ENCODE data around the gene ABLIM3.

Gene ABLIM3

GRCh38 chr5:149130121-149130914 is 11.0 kb upstream of the ABLIM3 start:
- DNase-seq (ENCODE audit: insufficient read length, low spot score) (no peak), FAIRE-seq (no peak)
- no peak for TF ChIP-seq PAX5 (IDR thresholded peaks at IDR 0.05; ENCODE audit: insufficient read depth, low read length, severe bottlenecking)
- no peak for TF ChIP-seq POLR2A (IDR thresholded peaks at IDR 0.05; ENCODE audit: low read depth, low read length)
- no peak for TF ChIP-seq POLR2AphosphoS5 (IDR thresholded peaks at IDR 0.05; ENCODE audit: low read depth, low read length)
- no peak for TF ChIP-seq TAF1 (IDR thresholded peaks at IDR 0.05; ENCODE audit: low read depth, low read length)
- TF ChIP-seq SPI1 (IDR thresholded peaks at IDR 0.05; ENCODE audit: low read depth, low read length) = no peak
- no peak for TF ChIP-seq POU2F2 (IDR thresholded peaks at IDR 0.05; ENCODE audit: low read depth, low read length)

GRCh38 chr5:149132474-149132873 is 8.8 kb upstream of the ABLIM3 start:
- TF ChIP-seq TAF1 (IDR thresholded peaks at IDR 0.05; ENCODE audit: low read depth, low read length) (no peak), POLR2A (IDR thresholded peaks at IDR 0.05; ENCODE audit: low read depth, low read length) (no peak), POU2F2 (IDR thresholded peaks at IDR 0.05; ENCODE audit: low read depth, low read length) (no peak), POLR2AphosphoS5 (IDR thresholded peaks at IDR 0.05; ENCODE audit: low read depth, low read length) (no peak), SPI1 (IDR thresholded peaks at IDR 0.05; ENCODE audit: low read depth, low read length) (no peak), PAX5 (IDR thresholded peaks at IDR 0.05; ENCODE audit: insufficient read depth, low read length, severe bottlenecking) (no peak)
- FAIRE-seq (no peak), DNase-seq (ENCODE audit: insufficient read length, low spot score) (no peak)

- no peak for DNase-seq (ENCODE audit: insufficient read length, low spot score)
- TF ChIP-seq SPI1 (IDR thresholded peaks at IDR 0.05; ENCODE audit: low read depth, low read length) (no peak), POU2F2 (IDR thresholded peaks at IDR 0.05; ENCODE audit: low read depth, low read length) (no peak), POLR2AphosphoS5 (IDR thresholded peaks at IDR 0.05; ENCODE audit: low read depth, low read length) (no peak), TAF1 (IDR thresholded peaks at IDR 0.05; ENCODE audit: low read depth, low read length) (no peak), POLR2A (IDR thresholded peaks at IDR 0.05; ENCODE audit: low read depth, low read length) (no peak), PAX5 (IDR thresholded peaks at IDR 0.05; ENCODE audit: insufficient read depth, low read length, severe bottlenecking) (no peak)
- no peak for FAIRE-seq
Measured at GRCh38 chr5:149133795-149134777, 7.2 kb upstream of the ABLIM3 start.

- TF ChIP-seq POLR2A (IDR thresholded peaks at IDR 0.05; ENCODE audit: low read depth, low read length) = no peak
- TF ChIP-seq TAF1 (IDR thresholded peaks at IDR 0.05; ENCODE audit: low read depth, low read length) = no peak
- no peak for TF ChIP-seq POLR2AphosphoS5 (IDR thresholded peaks at IDR 0.05; ENCODE audit: low read depth, low read length)
- no peak for TF ChIP-seq POU2F2 (IDR thresholded peaks at IDR 0.05; ENCODE audit: low read depth, low read length)
- TF ChIP-seq PAX5 (IDR thresholded peaks at IDR 0.05; ENCODE audit: insufficient read depth, low read length, severe bottlenecking) = no peak
- no peak for TF ChIP-seq SPI1 (IDR thresholded peaks at IDR 0.05; ENCODE audit: low read depth, low read length)
- no peak for FAIRE-seq
- no peak for DNase-seq (ENCODE audit: insufficient read length, low spot score)
Measured at GRCh38 chr5:149134778-149135500, 6.4 kb upstream of the ABLIM3 start.

GRCh38 chr5:149135536-149136201 is 5.6 kb upstream of the ABLIM3 start:
- no peak for TF ChIP-seq POLR2A (IDR thresholded peaks at IDR 0.05; ENCODE audit: low read depth, low read length)
- no peak for TF ChIP-seq TAF1 (IDR thresholded peaks at IDR 0.05; ENCODE audit: low read depth, low read length)
- TF ChIP-seq POLR2AphosphoS5 (IDR thresholded peaks at IDR 0.05; ENCODE audit: low read depth, low read length) = no peak
- no peak for TF ChIP-seq POU2F2 (IDR thresholded peaks at IDR 0.05; ENCODE audit: low read depth, low read length)
- no peak for TF ChIP-seq SPI1 (IDR thresholded peaks at IDR 0.05; ENCODE audit: low read depth, low read length)
- TF ChIP-seq PAX5 (IDR thresholded peaks at IDR 0.05; ENCODE audit: insufficient read depth, low read length, severe bottlenecking) = no peak
- DNase-seq (ENCODE audit: insufficient read length, low spot score) (no peak), FAIRE-seq (no peak)

- no peak for FAIRE-seq
- TF ChIP-seq SPI1 (IDR thresholded peaks at IDR 0.05; ENCODE audit: low read depth, low read length) (no peak), POLR2A (IDR thresholded peaks at IDR 0.05; ENCODE audit: low read depth, low read length) (no peak), TAF1 (IDR thresholded peaks at IDR 0.05; ENCODE audit: low read depth, low read length) (no peak), POLR2AphosphoS5 (IDR thresholded peaks at IDR 0.05; ENCODE audit: low read depth, low read length) (no peak), PAX5 (IDR thresholded peaks at IDR 0.05; ENCODE audit: insufficient read depth, low read length, severe bottlenecking) (no peak), POU2F2 (IDR thresholded peaks at IDR 0.05; ENCODE audit: low read depth, low read length) (no peak)
- no peak for DNase-seq (ENCODE audit: insufficient read length, low spot score)
Measured at GRCh38 chr5:149138182-149138923, 2.9 kb upstream of the ABLIM3 start.

- FAIRE-seq (no peak), DNase-seq (ENCODE audit: insufficient read length, low spot score) (no peak)
- no peak for TF ChIP-seq SPI1 (IDR thresholded peaks at IDR 0.05; ENCODE audit: low read depth, low read length)
- no peak for TF ChIP-seq POU2F2 (IDR thresholded peaks at IDR 0.05; ENCODE audit: low read depth, low read length)
- TF ChIP-seq PAX5 (IDR thresholded peaks at IDR 0.05; ENCODE audit: insufficient read depth, low read length, severe bottlenecking) = no peak
- no peak for TF ChIP-seq POLR2AphosphoS5 (IDR thresholded peaks at IDR 0.05; ENCODE audit: low read depth, low read length)
- TF ChIP-seq POLR2A (IDR thresholded peaks at IDR 0.05; ENCODE audit: low read depth, low read length) = no peak
Measured at GRCh38 chr5:149140197-149141002, 893 bp upstream of the ABLIM3 start.
